ENCODE measurements around the gene MYOZ3.

MYOZ3 gene

GRCh38 chr5:150670948-150671310, 9.9 kb downstream of the MYOZ3 start:
- Histone ChIP-seq H3K27ac (ENCODE audit: low read depth, low read length) (no peak overlapping the region), H3K27me3 (ENCODE audit: control insufficient read depth in 1 of 2, insufficient read depth in 2 of 2, low read length in 2 of 2) (peaks cover 6 to 20% of the 10 kb centered on the region in 2 donors), H3K4me1 (ENCODE audit: insufficient read depth, low read length) (peaks cover 8% of the 10 kb centered on the region), H3K9me3 (ENCODE audit: low read length) (no peaks in the 10 kb centered on the region), H3K4me3 (ENCODE audit: low read depth in 1 of 2, low read length in 2 of 2) (peak overlapping the region in 1 of 2 donors; percentile 58), H3K9ac (ENCODE audit: low read length) (no peak overlapping the region), H3K36me3 (ENCODE audit: insufficient read depth, low read length) (no peaks in the 10 kb centered on the region)

DNA sequence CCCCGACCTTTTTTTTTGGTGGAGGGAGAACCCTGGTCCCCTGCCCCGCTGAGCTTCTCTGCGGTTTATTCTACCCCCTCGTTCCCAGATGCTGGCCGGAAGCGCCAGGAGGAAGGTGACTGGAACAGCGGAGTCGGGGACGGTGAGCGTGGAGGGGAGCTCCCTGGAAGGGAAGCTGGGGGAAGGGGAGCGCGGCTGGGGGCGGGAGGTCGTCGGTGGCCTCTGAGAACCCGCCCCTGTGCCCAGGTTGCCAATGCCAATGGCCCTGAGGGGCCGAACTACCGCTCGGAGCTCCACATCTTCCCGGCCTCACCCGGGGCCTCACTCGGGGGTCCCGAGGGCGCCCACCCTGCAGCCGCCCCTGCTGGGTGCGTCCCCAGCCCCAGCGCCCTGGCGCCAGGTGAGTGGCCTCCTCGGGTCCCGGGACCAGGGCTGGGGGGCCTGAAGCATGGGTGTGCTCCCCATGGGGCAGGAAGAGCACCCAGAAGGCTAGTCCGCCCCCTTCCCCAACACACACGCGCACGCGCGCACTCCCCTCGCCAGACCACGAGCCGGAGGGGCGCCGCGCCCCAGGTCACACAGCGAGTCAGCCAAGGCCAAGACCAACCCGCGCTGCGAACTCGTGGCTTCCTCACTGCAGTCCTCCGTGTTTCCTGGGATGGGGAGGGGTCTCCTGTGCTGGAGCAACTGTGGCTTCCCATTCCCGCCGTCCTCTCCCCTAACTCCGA, 10.6 kb downstream of the MYOZ3 start:
- Histone ChIP-seq H3K4me3 (ENCODE audit: low read depth in 1 of 2, low read length in 2 of 2) (peak overlapping the region; percentile 58 to 60), H3K27ac (ENCODE audit: low read depth, low read length) (no peak overlapping the region), H3K4me1 (ENCODE audit: insufficient read depth, low read length) (peaks cover 8% of the 10 kb centered on the region)

DNA sequence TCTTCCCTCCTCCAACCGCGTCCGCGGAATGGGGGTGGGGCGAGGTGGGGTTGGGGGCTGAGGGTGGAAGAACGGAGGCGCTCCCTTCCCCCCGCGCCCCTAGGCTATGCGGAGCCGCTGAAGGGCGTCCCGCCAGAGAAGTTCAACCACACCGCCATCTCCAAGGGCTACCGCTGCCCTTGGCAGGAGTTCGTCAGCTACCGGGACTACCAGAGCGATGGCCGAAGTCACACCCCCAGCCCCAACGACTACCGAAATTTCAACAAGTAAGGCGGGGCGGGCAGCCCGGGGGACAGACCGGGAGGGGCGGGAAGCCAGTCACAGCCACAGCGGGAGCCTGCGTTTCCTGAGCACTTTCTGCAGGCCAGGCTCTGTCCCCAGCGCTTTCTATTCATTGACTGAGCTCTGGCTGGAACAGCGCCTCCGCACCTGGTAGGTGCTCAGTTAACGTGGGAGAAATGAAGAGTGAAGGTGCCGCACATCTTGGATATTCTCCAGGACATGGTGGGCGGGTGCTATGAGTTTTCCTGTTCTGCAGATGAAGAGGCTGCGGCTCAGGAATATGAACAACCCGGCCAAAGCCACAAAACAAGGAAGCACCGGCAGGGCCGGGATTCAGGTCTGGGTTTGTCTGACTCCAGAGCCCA, 11.3 kb downstream of the MYOZ3 start:
- H3K9me3 ChIP-seq (ENCODE audit: low read length), result no peaks in the 10 kb centered on the region
- peak overlapping the region; percentile 58 to 60 for H3K4me3 ChIP-seq (ENCODE audit: low read depth in 1 of 2, low read length in 2 of 2)
- peaks cover 6 to 20% of the 10 kb centered on the region in 2 donors for H3K27me3 ChIP-seq (ENCODE audit: control insufficient read depth in 1 of 2, insufficient read depth in 2 of 2, low read length in 2 of 2)
- peaks cover 8% of the 10 kb centered on the region for H3K4me1 ChIP-seq (ENCODE audit: insufficient read depth, low read length)
- no peaks in the 10 kb centered on the region for H3K36me3 ChIP-seq (ENCODE audit: insufficient read depth, low read length)
- no peak overlapping the region for H3K9ac ChIP-seq (ENCODE audit: low read length)
- H3K27ac ChIP-seq (ENCODE audit: low read depth, low read length), result no peak overlapping the region

More for the DNA sequence above, 10.6 kb downstream of the MYOZ3 start:
- no peak overlapping the region for H3K9ac ChIP-seq (ENCODE audit: low read length)
- H3K9me3 ChIP-seq (ENCODE audit: low read length), result no peaks in the 10 kb centered on the region
- H3K27me3 ChIP-seq (ENCODE audit: control insufficient read depth in 1 of 2, insufficient read depth in 2 of 2, low read length in 2 of 2), result peaks cover 6 to 20% of the 10 kb centered on the region in 2 donors
- no peaks in the 10 kb centered on the region for H3K36me3 ChIP-seq (ENCODE audit: insufficient read depth, low read length)

DNA sequence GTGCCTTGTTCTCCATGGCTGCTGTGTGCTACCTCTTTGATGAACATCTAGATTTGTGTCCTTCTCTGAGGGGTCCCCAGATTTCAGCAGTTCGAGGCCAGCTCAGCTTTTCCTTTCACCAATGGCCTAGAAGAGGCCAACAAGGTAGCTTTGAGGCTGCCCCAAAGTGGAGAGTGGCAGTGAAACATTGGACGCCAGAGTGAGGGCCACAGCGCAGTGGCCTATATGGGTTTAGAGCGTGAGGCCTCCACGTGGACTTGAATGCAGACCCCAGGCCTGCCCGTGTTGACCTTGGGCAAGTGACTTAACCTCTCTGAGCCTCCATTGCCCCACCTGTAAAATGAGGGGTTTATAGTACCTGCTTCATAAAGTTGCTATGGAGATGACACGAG, 11.8 kb downstream of the MYOZ3 start:
- H3K9me3 ChIP-seq (ENCODE audit: low read length), result no peaks in the 10 kb centered on the region
- H3K9ac ChIP-seq (ENCODE audit: low read length), result no peak overlapping the region
- H3K4me1 ChIP-seq (ENCODE audit: insufficient read depth, low read length), result peaks cover 8% of the 10 kb centered on the region
- H3K4me3 ChIP-seq (ENCODE audit: low read depth in 1 of 2, low read length in 2 of 2), result peak overlapping the region in 1 of 2 donors; percentile 60
- H3K27me3 ChIP-seq (ENCODE audit: control insufficient read depth in 1 of 2, insufficient read depth in 2 of 2, low read length in 2 of 2), result peaks cover 6 to 20% of the 10 kb centered on the region in 2 donors
- no peak overlapping the region for H3K27ac ChIP-seq (ENCODE audit: low read depth, low read length)
- H3K36me3 ChIP-seq (ENCODE audit: insufficient read depth, low read length), result no peaks in the 10 kb centered on the region

- Histone ChIP-seq H3K4me3 (ENCODE audit: low read depth in 1 of 2, low read length in 2 of 2) (no peak overlapping the region), H3K27me3 (ENCODE audit: control insufficient read depth in 1 of 2, insufficient read depth in 2 of 2, low read length in 2 of 2) (peaks cover 6 to 20% of the 10 kb centered on the region in 2 donors), H3K9ac (ENCODE audit: low read length) (no peak overlapping the region), H3K4me1 (ENCODE audit: insufficient read depth, low read length) (peaks cover 8% of the 10 kb centered on the region), H3K27ac (ENCODE audit: low read depth, low read length) (no peak overlapping the region), H3K36me3 (ENCODE audit: insufficient read depth, low read length) (no peaks in the 10 kb centered on the region), H3K9me3 (ENCODE audit: low read length) (no peaks in the 10 kb centered on the region)
These were observed 13.3 kb downstream of the MYOZ3 start for GRCh38 chr5:150674341-150674821.

GRCh38 chr5:150675069-150675468, 14.0 kb downstream of the MYOZ3 start:
- H3K27ac ChIP-seq (ENCODE audit: low read depth, low read length), result no peak overlapping the region
- H3K36me3 ChIP-seq (ENCODE audit: insufficient read depth, low read length), result no peaks in the 10 kb centered on the region
- H3K9ac ChIP-seq (ENCODE audit: low read length), result no peak overlapping the region
- H3K4me3 ChIP-seq (ENCODE audit: low read depth in 1 of 2, low read length in 2 of 2), result no peak overlapping the region
- H3K9me3 ChIP-seq (ENCODE audit: low read length), result no peaks in the 10 kb centered on the region
- H3K4me1 ChIP-seq (ENCODE audit: insufficient read depth, low read length), result peaks cover 8% of the 10 kb centered on the region
- peaks cover 6 to 20% of the 10 kb centered on the region in 2 donors for H3K27me3 ChIP-seq (ENCODE audit: control insufficient read depth in 1 of 2, insufficient read depth in 2 of 2, low read length in 2 of 2)

DNA sequence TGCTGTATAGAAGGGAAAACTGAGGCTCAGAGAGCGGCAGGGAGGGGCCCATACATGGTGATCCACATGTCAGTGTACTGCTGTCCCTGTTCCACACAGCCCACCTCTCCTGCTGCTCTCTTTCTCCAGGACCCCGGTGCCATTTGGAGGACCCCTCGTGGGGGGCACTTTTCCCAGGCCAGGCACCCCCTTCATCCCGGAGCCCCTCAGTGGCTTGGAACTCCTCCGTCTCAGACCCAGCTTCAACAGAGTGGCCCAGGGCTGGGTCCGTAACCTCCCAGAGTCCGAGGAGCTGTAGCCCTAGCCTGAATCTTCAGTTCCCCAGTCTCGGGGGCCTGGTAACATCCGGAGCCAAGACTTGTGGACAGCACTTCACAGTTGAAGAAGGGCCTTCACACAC, 15.5 kb downstream of the MYOZ3 start:
- Histone ChIP-seq H3K4me1 (ENCODE audit: insufficient read depth, low read length) (peaks cover 4% of the 10 kb centered on the region), H3K9ac (ENCODE audit: low read length) (no peak overlapping the region), H3K27me3 (ENCODE audit: control insufficient read depth in 1 of 2, insufficient read depth in 2 of 2, low read length in 2 of 2) (peaks cover 0 to 13% of the 10 kb centered on the region in 2 donors), H3K36me3 (ENCODE audit: insufficient read depth, low read length) (no peaks in the 10 kb centered on the region), H3K4me3 (ENCODE audit: low read depth in 1 of 2, low read length in 2 of 2) (no peak overlapping the region), H3K27ac (ENCODE audit: low read depth, low read length) (no peak overlapping the region), H3K9me3 (ENCODE audit: low read length) (no peaks in the 10 kb centered on the region)

GRCh38 chr5:150689120-150689519, 28.1 kb downstream of the MYOZ3 start:
- H3K9me3 ChIP-seq (ENCODE audit: low read length), result no peaks in the 10 kb centered on the region
- no peaks in the 10 kb centered on the region for H3K27me3 ChIP-seq (ENCODE audit: control insufficient read depth in 1 of 2, insufficient read depth in 2 of 2, low read length in 2 of 2)
- H3K4me3 ChIP-seq (ENCODE audit: low read depth in 1 of 2, low read length in 2 of 2), result no peak overlapping the region
- peaks cover 27% of the 10 kb centered on the region for H3K36me3 ChIP-seq (ENCODE audit: insufficient read depth, low read length)
- H3K4me1 ChIP-seq (ENCODE audit: insufficient read depth, low read length), result no peaks in the 10 kb centered on the region
- H3K27ac ChIP-seq (ENCODE audit: low read depth, low read length), result no peak overlapping the region
- H3K9ac ChIP-seq (ENCODE audit: low read length), result no peak overlapping the region

DNA sequence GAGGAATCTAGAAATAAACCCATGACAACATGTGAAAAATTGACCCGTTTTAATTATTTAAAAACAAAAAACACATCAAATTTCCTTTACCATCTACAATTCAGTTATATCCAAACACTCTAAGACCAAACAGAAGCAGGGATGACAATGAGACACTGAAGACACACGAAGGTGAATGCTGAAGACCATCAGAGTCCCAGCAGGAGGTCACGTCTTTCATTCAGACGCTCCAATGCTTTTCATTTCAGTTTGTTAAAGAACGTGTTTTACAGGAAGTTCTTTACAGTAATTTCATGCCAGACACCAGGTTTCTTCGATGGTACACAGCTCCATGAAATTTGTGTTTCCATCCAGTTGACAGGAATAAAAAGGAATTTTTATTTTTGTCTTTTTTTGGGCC, 29.7 kb downstream of the MYOZ3 start:
- H3K9me3 ChIP-seq (ENCODE audit: low read length), result no peaks in the 10 kb centered on the region
- H3K9ac ChIP-seq (ENCODE audit: low read length), result no peak overlapping the region
- no peak overlapping the region for H3K27ac ChIP-seq (ENCODE audit: low read depth, low read length)
- H3K4me1 ChIP-seq (ENCODE audit: insufficient read depth, low read length), result no peaks in the 10 kb centered on the region
- no peaks in the 10 kb centered on the region for H3K27me3 ChIP-seq (ENCODE audit: control insufficient read depth in 1 of 2, insufficient read depth in 2 of 2, low read length in 2 of 2)
- no peak overlapping the region for H3K4me3 ChIP-seq (ENCODE audit: low read depth in 1 of 2, low read length in 2 of 2)
- peaks cover 43% of the 10 kb centered on the region for H3K36me3 ChIP-seq (ENCODE audit: insufficient read depth, low read length)

DNA sequence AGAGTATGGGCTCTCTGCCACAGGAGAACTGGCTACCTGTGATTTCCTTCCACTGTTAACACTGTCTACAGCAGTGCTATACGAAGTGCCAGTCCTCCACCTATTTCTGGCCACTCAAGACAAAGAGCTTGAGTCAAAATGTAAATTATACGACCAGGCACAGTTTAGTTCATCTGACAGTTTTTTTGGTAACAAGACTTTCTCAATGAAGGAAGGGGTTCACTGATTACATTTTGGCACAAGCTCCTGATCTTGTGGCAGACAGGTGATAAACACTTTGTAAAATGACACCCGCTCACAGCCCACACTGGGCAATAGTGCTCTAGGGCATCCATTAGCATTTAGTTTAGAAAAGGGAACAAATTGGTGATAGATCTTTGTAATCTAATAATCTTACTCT, 31.2 kb downstream of the MYOZ3 start:
- Histone ChIP-seq H3K4me3 (ENCODE audit: low read depth in 1 of 2, low read length in 2 of 2) (no peak overlapping the region), H3K9ac (ENCODE audit: low read length) (no peak overlapping the region), H3K27me3 (ENCODE audit: control insufficient read depth in 1 of 2, insufficient read depth in 2 of 2, low read length in 2 of 2) (no peaks in the 10 kb centered on the region), H3K4me1 (ENCODE audit: insufficient read depth, low read length) (no peaks in the 10 kb centered on the region), H3K27ac (ENCODE audit: low read depth, low read length) (no peak overlapping the region), H3K36me3 (ENCODE audit: insufficient read depth, low read length) (peaks cover 58% of the 10 kb centered on the region), H3K9me3 (ENCODE audit: low read length) (no peaks in the 10 kb centered on the region)

DNA sequence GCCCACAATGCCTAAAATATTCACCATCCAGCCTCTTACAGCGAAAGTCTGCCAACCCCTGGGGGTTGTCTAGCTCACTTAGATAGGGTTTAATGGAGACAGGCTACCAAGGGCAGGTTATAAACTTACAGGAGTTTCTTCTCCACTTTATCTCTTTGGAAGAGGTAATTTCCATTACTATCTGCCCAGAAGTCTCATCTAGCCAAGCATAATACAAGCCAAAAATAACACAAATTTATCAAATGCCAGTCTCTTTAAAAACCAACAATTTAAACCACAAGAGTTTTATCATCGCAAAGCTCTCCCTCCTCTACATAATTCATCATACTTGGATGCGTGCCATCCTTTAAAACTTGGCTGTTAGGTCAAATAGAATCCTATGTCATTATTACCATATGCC, 33.6 kb downstream of the MYOZ3 start:
- no peak overlapping the region for H3K4me3 ChIP-seq (ENCODE audit: low read depth in 1 of 2, low read length in 2 of 2)
- peaks cover 8% of the 10 kb centered on the region for H3K4me1 ChIP-seq (ENCODE audit: insufficient read depth, low read length)
- H3K36me3 ChIP-seq (ENCODE audit: insufficient read depth, low read length), result peaks cover 71% of the 10 kb centered on the region
- H3K9ac ChIP-seq (ENCODE audit: low read length), result no peak overlapping the region
- H3K9me3 ChIP-seq (ENCODE audit: low read length), result no peaks in the 10 kb centered on the region
- H3K27me3 ChIP-seq (ENCODE audit: control insufficient read depth in 1 of 2, insufficient read depth in 2 of 2, low read length in 2 of 2), result no peaks in the 10 kb centered on the region
- H3K27ac ChIP-seq (ENCODE audit: low read depth, low read length), result no peak overlapping the region

GRCh38 chr5:150700246-150700593, 39.2 kb downstream of the MYOZ3 start:
- Histone ChIP-seq H3K4me1 (ENCODE audit: insufficient read depth, low read length) (peaks cover 13% of the 10 kb centered on the region), H3K9me3 (ENCODE audit: low read length) (no peaks in the 10 kb centered on the region), H3K27me3 (ENCODE audit: control insufficient read depth in 1 of 2, insufficient read depth in 2 of 2, low read length in 2 of 2) (no peaks in the 10 kb centered on the region), H3K4me3 (ENCODE audit: low read depth in 1 of 2, low read length in 2 of 2) (peak overlapping the region; percentile 65 to 78), H3K36me3 (ENCODE audit: insufficient read depth, low read length) (peaks cover 33% of the 10 kb centered on the region), H3K27ac (ENCODE audit: low read depth, low read length) (peak overlapping the region; percentile 98), H3K9ac (ENCODE audit: low read length) (peak overlapping the region; percentile 51)

All from muscle layer of colon (tissue), 2 donors.